ENCODE results near the gene PRKAG3. TPM values are rescaled to one million over a fixed set of nuclear protein-coding genes. Genes with fewer than 3 reads are reported as not detected.

The PRKAG3 gene
- total RNA-seq, 2 donors from 2014 or later, result 0.19 TPM; not detected in 1

DNA sequence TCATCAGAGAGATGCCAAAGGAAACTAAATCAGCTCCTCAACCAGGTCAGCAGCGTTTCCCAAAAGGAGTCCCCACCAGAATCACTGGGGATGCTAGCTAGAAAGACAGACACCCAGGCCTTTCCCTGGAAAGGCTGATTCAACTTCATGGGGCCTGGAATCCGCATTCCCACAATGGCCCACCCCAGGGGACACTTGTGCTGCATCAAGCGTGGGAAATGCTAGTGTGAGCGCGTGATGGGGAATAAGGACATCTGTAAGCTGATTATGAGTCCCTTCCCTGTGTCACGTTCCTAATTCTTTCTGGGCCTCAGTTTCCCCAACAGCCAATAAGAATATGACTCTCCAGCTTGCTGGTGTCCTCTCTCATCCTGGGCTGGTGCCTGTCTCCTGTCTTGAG is 46.9 kb upstream of the PRKAG3 start:
- no peak overlapping the region for H3K4me3 ChIP-seq
- peaks cover 10 to 22% of the 10 kb centered on the region in 2 donors for H3K27me3 ChIP-seq
- H3K27ac ChIP-seq, result no peak overlapping the region
- TF ChIP-seq, protein P1, sequence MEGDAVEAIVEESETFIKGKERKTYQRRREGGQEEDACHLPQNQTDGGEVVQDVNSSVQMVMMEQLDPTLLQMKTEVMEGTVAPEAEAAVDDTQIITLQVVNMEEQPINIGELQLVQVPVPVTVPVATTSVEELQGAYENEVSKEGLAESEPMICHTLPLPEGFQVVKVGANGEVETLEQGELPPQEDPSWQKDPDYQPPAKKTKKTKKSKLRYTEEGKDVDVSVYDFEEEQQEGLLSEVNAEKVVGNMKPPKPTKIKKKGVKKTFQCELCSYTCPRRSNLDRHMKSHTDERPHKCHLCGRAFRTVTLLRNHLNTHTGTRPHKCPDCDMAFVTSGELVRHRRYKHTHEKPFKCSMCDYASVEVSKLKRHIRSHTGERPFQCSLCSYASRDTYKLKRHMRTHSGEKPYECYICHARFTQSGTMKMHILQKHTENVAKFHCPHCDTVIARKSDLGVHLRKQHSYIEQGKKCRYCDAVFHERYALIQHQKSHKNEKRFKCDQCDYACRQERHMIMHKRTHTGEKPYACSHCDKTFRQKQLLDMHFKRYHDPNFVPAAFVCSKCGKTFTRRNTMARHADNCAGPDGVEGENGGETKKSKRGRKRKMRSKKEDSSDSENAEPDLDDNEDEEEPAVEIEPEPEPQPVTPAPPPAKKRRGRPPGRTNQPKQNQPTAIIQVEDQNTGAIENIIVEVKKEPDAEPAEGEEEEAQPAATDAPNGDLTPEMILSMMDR (IDR thresholded peaks at IDR 0.05), result no peak
- H3K36me3 ChIP-seq, result no peaks in the 10 kb centered on the region
- peaks cover 0 to 27% of the 10 kb centered on the region in 2 donors for H3K4me1 ChIP-seq
- DNase-seq (ENCODE audit: low spot score), result no peak
- H3K9me3 ChIP-seq, result no peaks in the 10 kb centered on the region

DNA sequence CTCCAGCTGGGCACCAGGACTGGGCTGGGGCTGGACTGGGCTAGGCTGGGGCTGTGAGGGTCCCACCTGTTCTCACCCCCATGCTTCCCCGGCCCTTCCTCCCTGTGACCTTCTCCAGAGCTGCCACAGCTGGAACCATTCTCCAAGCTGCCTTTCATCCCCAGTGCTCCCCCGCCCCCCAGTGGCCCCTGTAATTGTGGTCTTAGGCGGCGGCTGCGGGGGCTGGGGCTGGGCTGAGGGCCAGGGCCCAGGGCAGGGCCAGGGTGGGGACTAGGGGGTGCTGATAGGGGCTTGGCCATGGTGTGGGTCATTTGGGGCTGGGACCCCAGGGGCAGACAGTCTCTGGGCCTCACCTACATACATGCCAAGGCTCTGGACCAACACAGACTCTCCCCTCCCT is 46.3 kb upstream of the PRKAG3 start:
- no peak for DNase-seq (ENCODE audit: low spot score)
- Histone ChIP-seq H3K27me3 (peaks cover 10 to 26% of the 10 kb centered on the region in 2 donors), H3K36me3 (no peaks in the 10 kb centered on the region), H3K9me3 (no peaks in the 10 kb centered on the region), H3K4me1 (peaks cover 0 to 27% of the 10 kb centered on the region in 2 donors), H3K4me3 (no peak overlapping the region), H3K27ac (no peak overlapping the region)
- TF ChIP-seq, protein P1 (IDR thresholded peaks at IDR 0.05), result no peak

DNA sequence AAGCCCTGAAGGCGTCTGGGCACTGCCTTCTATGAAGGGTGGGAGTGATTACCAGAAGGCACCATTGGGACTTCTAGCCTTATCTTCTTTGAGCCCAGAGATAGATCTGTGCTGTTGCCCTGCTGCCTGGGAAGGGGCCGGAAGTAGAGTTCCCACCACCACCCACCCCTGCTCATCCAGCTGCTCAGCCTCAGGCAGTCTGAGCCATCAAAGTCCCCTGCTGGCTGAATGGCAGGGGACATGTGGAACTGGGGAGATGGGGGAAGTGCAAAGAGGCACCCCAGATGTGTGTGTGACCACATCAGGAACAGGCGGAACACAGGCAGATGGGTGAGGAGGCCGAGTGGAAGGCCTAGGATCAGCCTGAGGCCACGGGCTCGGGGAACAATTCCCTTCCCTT is 45.7 kb upstream of the PRKAG3 start:
- no peak overlapping the region for H3K4me3 ChIP-seq

DNA sequence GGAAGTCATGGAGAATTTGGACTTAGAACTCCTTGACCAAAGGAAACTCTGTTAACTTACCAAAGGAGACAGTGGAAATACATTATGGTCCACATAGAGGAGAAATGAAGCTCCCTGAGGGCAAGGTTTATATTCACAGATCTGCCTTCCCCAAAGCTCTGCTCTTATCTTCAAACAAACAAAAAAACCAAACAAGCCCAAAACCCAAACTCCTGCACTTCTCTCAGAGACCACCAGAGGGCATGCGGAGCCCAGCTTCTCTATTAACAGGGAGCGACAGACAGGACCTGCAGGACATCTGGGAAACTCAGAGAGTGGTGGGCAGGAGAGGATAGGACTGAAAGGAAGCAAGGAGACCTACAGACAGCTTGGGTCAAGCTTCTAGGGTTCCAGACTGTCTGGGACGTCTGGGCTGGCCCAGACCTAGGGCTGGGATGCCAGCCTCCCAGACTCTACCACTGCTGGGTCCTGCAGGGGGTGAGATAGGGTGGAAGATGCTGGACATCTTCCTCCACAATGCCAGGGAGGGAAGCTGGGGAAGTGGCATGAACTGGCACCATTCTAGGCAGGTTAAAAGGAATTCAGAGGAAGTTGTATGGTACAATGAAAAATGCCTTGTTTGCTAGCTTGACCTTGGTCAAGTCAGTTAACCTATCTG is 45.1 kb upstream of the PRKAG3 start:
- Histone ChIP-seq H3K9me3 (no peaks in the 10 kb centered on the region), H3K4me3 (no peak overlapping the region), H3K36me3 (no peaks in the 10 kb centered on the region), H3K4me1 (peaks cover 0 to 33% of the 10 kb centered on the region in 2 donors), H3K27me3 (peaks cover 13 to 37% of the 10 kb centered on the region in 2 donors), H3K27ac (no peak overlapping the region)
- DNase-seq (ENCODE audit: low spot score), result peak; percentile 79
- TF ChIP-seq, protein P1 (IDR thresholded peaks at IDR 0.05), result peak; percentile 92 to 96

More for the DNA sequence above, 45.7 kb upstream of the PRKAG3 start:
- TF ChIP-seq, protein P1 (IDR thresholded peaks at IDR 0.05), result no peak
- no peak for DNase-seq (ENCODE audit: low spot score)
- Histone ChIP-seq H3K27me3 (peaks cover 10 to 32% of the 10 kb centered on the region in 2 donors), H3K27ac (no peak overlapping the region), H3K4me1 (peaks cover 0 to 27% of the 10 kb centered on the region in 2 donors), H3K36me3 (no peaks in the 10 kb centered on the region), H3K9me3 (no peaks in the 10 kb centered on the region)

DNA sequence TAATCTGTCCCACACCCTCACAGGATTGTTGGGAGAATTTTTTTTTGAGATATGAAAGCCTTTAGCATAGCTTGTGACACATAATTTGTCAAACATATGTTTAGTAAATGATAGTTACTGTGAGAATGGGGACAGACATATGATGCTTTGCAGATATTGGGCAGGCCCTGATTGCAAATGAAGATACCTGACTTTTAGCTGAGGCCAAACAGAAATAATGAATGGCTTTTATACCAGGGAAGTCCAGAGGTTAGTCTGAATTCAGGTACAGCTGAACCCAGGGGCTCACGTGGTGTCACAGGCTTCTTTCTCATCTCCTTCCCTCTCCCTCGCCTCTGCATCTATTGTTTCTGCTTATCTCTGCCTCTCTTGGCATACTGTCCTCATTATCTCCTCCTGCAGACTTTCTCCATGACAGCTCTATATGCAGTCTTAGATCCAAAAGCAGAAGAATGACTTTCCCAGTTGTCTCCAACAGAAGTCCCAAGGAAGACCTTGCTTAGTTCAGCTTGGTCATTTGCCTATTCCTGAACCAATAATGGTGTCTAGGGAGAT is 44.2 kb upstream of the PRKAG3 start:
- Histone ChIP-seq H3K9me3 (no peaks in the 10 kb centered on the region), H3K27ac (no peak overlapping the region), H3K4me3 (no peak overlapping the region), H3K4me1 (peaks cover 0 to 39% of the 10 kb centered on the region in 2 donors), H3K36me3 (no peaks in the 10 kb centered on the region), H3K27me3 (peaks cover 12 to 41% of the 10 kb centered on the region in 2 donors)
- TF ChIP-seq, protein P1 (IDR thresholded peaks at IDR 0.05), result no peak
- DNase-seq (ENCODE audit: low spot score), result no peak
